SKM-1 treated with dmso at 0.1 percent for 144 hours (cell line): ENCODE results near the gene XXYLT1.

Experiments
- DNase-seq: peaks from one replicate; lab custom pipeline; 2025; ENCODE audit not compliant: unreplicated experiment; lab: John Stamatoyannopoulos, UW

Gene XXYLT1

DNA sequence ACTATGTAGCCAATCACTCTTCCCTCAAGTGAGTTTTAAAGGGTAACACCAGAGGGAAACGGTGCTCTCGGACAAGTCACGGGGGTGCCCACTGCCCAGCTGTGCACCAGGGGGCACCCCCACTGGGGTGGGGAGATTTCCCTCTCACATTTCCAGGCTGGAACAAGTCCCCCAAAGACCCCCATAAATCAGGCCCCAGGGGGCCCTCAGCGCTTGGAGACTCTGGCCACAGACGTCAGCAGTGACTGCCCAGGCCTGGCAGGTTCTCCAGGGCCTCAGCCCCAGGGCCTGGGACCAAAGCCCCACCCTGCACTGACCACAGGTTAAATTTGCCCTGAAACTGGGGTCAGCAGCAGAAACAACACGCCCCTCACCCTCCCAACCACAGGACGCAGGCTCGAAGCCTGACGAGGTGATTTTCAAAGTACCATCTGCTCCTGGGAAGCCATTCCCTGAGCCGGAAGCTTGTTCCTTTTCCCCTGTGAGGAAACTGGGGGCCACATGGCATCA lies 17.0 kb downstream of the XXYLT1 start:
- DNase-seq, result no peak

- DNase-seq, result no peak
Observed at GRCh38 chr3:195251336-195252065, 19.5 kb downstream of the XXYLT1 start.

DNA sequence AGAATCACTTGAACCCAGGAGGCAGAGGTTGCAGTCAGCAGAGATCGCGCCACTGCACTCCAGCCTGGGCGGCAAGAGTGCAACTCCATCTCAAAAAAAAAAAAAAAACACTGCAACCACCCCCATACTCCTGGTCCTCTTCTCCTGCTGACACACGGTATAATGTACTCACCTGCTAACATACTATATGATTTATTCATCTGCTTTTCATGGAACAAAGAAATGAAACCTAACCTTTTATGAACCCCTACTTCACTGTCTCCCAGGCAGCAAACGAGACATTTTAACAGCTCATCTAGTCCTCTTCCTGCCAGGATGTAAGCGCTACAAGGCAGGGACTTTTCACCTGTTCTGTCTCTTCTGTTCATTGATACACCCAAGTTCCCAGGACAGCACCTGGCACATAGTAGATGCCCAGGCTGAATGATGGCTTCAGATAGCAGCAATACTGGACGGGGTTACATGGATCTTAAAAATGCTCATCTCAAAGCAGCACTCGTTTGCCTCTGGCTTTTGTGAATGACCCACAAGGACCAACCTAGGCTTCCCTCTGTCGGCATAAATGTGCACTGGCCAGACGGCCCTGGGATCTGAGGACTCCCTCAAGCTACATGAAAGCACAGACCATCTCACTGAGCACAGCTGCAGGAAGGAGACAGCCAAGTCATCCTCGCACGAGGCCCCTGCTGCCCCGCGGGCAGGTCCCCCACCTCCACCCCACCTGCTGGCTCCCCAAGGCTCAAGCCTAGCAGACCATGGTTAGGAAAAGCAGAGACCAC lies 20.3 kb downstream of the XXYLT1 start:
- no peak for DNase-seq

DNA sequence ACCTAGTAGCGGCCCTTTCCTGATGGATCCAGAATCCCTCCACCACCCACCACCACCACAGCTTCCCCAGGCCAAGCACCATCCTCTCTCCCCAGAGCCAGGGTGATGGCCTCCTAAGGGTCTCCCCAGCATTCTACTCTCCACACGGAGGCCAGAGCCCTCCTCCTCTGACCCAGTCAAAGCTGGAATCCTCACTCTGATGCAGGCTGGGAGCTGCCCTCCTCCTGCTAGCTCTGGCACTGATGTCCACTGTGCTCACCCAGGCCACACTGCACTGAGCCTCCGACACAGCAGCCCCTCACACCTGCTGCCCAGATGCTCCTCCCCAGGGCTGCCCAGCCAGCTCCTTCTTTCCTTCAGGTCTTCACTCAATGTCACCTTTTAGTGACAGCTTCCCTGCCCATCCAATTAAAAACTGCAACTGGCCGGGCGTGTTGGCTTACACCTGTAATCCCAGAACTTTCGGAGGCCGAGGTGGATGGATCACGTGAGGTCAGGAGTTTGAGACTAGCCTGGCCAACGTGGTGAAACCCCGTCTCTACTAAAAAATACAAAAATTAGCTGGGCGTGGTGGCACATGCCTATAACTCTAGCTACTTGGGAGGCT lies 21.0 kb downstream of the XXYLT1 start:
- no peak for DNase-seq

- DNase-seq, result no peak
Observed at GRCh38 chr3:195249057-195249770, 21.7 kb downstream of the XXYLT1 start.

DNA sequence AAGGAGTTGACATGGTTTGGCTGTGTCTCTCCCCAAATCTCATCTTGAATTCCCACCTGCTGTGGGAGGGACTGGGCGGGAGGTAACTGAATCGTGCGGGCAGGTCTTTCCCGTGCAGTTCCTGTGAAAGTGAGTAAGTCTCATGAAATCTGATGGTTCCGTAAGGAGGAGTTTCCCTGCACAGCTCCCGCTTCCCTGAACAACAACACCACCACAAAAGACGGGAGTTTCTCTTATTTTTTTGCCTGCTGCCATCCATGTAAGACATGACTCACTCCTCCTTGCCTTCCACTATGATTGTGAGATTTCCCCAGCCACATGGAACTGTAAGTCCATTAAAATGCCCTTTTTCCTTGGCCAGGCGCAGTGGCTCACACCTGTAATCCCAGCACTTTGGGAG lies 22.7 kb downstream of the XXYLT1 start:
- DNase-seq, result no peak

DNA sequence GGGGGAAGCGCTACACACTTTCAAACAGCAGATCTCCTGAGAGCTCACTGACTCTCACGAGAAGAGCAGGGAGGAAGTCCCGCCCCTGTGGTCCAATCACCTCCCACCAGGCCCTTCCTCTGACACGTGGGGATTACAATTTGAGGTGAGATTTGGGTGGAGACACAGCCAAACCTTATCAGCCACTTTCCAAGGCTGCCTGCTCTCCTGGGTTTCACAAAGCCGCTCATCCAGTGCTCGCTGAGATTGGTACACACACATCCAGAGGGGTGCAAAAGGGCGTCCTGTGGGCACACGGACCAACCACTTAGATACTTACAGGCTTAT lies 23.1 kb downstream of the XXYLT1 start:
- no peak for DNase-seq

GRCh38 chr3:195247086-195247862 lies 23.7 kb downstream of the XXYLT1 start:
- no peak for DNase-seq

DNA sequence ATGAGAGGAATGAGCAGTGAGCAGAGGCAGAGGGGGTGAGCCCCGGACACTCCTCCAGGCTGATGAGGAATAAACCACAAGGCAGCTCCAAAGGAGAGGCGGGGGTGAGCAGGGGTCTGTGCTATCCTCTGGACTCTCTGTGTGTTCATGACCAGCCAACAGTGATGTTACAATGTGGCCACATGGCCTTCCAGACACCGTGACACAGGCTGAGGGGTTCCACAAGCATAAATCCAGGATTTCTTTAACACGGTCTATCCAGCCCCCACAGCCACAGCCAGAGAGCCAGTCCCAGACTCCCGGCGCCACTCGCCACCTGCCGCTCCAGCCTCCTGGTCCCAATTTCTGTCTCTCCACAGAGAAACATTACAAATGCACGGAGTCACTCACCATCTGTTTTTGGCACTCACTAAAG lies 24.4 kb downstream of the XXYLT1 start:
- DNase-seq, result no peak

- DNase-seq, result no peak
Observed at GRCh38 chr3:195245531-195245951, 25.4 kb downstream of the XXYLT1 start.

DNA sequence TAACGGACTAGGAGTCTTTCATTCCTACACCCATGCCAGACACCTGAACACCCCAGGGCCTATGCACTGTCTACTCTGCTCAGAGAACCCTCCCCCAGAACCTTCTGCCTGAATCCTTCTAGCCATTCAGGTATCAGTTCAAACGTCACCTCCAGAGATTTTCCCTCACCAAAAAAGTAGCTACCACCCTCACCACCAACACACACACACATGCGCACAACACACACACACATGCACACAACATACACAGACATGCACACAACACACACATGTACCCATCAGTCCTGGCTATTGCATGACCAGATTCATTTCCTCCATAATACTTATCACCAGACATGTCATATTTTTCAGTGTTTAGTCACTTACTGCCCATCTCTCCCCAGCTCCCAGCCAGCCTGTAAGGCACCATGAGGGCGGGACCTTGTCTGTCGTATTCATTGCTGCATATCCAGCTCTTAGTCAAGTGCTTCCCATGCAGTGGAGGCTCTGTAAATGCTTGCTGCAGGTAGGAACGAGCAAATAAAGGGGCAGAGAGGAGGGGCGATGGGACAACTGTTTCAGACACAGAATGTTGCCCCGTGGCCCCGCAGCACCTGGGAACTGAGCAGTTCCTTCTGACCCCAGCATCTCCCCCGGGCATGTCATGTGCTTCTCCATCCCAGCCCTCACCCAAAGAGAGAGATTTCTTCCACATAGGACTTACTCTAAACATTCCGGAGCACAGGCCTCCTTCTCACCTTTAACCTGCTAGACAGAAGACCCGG lies 29.2 kb downstream of the XXYLT1 start:
- no peak for DNase-seq

DNA sequence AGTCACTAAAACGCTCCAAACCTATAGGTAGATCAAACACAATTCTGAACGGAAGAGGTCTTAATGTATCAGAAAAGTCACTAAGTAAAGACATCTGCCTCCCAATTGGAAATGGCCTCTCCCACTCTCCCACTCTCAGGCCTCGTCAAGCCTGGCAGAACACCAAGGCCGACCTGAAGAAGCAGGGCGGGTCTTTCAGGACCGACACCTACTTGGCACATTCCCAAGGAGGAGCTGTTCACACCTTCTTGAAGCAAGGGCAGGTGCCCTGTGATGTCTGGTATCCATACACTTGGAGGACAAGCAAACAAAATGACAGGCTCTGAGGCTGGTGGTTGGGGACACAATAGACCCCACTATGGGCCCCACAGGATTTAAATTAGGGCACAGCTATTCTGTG lies 30.0 kb downstream of the XXYLT1 start:
- no peak for DNase-seq

GRCh38 chr3:195240171-195240701 lies 30.7 kb downstream of the XXYLT1 start:
- DNase-seq, result no peak

- no peak for DNase-seq
Observed at GRCh38 chr3:195239121-195239520, 31.8 kb downstream of the XXYLT1 start.

DNA sequence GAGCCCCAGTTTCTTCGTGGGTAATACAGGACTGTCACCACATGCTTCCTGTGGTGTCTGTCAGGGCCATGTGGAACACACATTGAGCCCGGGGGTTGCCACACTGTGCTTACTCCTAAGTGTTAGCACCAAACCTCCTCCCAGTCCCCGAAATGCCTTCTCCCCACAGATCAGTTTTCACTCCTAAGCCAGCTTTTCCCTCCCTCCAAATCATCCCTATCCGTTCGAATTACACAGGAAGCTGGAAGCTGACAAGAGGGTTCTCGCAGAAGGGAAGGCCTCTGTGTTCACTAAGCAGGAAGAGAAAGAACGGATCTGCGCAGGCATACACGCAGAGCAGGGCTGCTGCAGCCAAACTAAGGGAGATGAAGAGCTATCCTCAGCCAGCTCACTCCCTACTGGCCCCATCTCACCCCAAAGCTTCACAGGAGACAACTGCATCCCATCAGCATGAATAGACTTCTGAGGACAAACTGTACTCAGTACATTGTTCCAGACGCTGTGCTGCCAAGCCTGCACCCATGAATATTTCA lies 32.3 kb downstream of the XXYLT1 start:
- DNase-seq, result no peak

DNA sequence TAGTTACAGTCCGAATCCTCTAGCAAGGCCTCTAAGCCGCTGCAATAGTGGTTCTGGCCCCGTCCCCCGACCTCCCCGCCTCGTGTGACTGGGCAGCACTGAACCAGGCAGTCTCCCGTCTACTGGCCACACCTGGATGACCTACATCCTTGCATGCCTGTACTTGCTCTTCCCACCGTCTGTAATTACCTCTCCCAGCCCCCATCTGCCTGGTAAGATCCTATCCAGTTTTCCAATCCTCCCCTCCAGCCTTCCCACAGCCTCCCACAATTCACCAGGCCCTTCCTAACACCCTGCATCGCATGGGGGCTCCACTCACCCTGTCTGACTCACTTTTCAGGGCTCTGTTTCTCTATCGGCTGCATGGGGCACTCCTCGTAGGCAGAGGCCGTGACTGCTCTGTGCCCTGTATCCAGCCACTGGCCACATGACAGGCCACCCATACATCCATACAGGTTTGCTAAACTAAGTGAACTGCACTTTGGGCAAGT lies 32.8 kb downstream of the XXYLT1 start:
- no peak for DNase-seq

GRCh38 chr3:195236801-195237570 lies 34.0 kb downstream of the XXYLT1 start:
- DNase-seq, result no peak

GRCh38 chr3:195236076-195236798 lies 34.7 kb downstream of the XXYLT1 start:
- no peak for DNase-seq
